Renal pelvis (tissue), 4 donors: ENCODE measurements around the gene MRPS6. TPM values are rescaled to one million over a fixed set of nuclear protein-coding genes. Genes with fewer than 3 reads are reported as not detected.

Source experiments
- DNase-seq: peaks from one replicate; pipeline ENCODE4 v3.0.0-alpha.2; 2013
- polyA plus RNA-seq, 3 donors: library from polyadenylated mRNA; unstranded; fragments of 120-200 nt; gene quantifications; one replicate each; pipeline ENCODE4 v1.2.1, GENCODE V29; 2013; ENCODE audit not compliant: insufficient read length in 3 of 3

MRPS6 gene
- polyA plus RNA-seq, 3 donors = 110 to 125 (median 124) TPM

- no peak for DNase-seq
These were observed 18.2 kb downstream of the MRPS6 start for GRCh38 chr21:34091607-34092006.

- no peak for DNase-seq
These were observed 19.0 kb downstream of the MRPS6 start for GRCh38 chr21:34092262-34092921.

DNA sequence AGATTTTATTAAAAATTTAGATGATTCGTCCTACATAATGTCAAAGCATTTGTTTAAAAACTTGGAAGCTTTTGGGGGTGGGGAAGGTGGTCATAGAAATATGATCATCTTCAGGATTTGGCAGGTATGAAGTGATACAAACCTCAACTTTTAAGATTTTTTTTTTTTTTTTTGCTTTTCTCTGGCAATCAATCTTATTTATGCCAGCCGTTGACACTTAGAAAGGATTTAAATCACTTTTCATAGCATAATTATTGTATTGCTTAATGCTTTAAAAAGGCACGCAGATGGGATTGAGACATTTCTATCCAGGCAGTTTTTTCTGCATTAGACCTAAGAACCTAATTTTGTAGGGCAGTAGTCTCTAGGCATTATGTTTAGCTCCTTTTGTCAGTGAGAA lies 19.7 kb downstream of the MRPS6 start:
- DNase-seq = no peak

- no peak for DNase-seq
These were observed 21.6 kb downstream of the MRPS6 start for GRCh38 chr21:34094949-34095348.

GRCh38 chr21:34097442-34097841 lies 24.1 kb downstream of the MRPS6 start:
- DNase-seq = no peak

GRCh38 chr21:34100337-34100736 lies 27.0 kb downstream of the MRPS6 start:
- DNase-seq = no peak

DNA sequence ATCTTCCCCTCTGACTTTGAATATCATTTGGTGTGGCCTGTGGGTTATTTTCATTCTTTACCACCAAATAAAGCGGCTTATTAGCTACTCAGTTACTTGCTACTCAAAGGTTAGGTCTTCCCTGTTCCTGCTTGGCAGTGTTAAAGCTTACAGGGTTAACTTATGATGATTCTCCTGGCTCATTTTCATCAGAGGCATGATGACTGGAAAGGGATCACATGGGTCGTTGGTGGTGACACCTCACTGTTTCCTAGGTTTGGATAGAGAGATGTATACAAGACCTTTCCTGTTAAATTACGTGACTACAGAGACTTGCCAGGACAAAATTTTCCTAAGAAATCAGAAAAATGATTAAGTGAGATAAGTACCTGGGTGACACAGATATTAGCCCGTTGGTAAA lies 27.4 kb downstream of the MRPS6 start:
- no peak for DNase-seq

GRCh38 chr21:34105947-34106541 lies 32.7 kb downstream of the MRPS6 start:
- no peak for DNase-seq

DNA sequence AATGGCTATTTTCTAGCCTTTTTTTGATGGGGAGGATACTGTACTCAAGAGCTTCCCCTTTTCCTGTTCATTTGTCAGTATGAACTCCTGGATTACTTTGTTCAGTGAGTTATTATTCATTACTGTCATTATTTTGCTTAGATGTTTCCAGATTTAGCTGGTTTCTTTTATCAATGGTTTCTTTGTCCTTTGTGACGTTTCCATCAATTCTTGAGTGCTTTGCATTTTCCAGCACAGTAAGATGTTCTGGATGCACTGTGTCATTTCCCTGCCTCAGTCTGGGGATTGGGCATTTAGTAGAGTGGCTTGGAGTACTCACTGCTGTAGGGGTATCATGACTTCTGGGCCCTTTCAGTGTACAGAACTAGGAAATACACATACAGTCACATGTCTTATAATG lies 34.2 kb downstream of the MRPS6 start:
- DNase-seq = no peak

DNA sequence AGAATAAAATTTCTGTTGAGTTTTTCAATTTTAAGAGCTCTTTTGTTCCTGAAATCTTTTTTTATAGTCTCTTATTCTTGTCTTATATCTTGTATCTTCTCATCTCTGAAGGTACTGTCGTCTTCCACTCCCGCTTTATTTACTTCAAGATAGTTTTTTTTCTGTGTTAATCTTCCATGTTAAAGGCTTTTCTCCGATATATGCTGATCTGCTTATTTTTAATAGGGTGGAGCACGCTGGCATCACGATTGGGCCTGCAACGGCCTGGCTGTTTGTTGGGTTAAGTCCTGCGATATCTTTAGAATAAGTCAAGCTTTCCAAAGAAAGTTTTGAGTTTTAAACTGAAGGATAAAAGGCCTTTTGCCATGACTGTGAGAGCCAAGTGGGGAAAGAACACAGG lies 35.7 kb downstream of the MRPS6 start:
- DNase-seq = no peak

- no peak for DNase-seq
These were observed 37.3 kb downstream of the MRPS6 start for GRCh38 chr21:34110594-34111202.

GRCh38 chr21:34112316-34113033 lies 39.1 kb downstream of the MRPS6 start:
- DNase-seq = no peak

- no peak for DNase-seq
These were observed 40.5 kb downstream of the MRPS6 start for GRCh38 chr21:34113842-34114241.

GRCh38 chr21:34115160-34115559 lies 41.8 kb downstream of the MRPS6 start:
- no peak for DNase-seq

DNA sequence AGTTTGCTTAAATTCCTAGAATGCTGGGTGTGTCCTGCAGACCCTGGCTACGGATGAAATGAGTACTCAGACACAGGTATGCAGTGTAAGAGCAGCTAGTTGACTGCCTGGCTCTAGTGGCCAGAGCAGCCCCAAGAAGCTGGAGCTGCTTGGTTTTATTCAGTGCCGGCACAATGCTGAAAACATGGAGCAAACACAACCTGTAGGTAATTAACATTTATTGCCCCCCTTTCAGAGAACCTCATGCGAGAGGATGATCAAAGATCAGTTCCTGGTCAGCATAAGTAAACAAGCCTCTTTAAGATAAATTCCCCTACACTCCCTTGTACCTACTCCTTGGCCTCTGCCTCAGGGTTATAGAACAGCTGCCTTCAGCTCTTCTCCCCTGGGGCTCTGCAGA lies 43.2 kb downstream of the MRPS6 start:
- DNase-seq = no peak

DNA sequence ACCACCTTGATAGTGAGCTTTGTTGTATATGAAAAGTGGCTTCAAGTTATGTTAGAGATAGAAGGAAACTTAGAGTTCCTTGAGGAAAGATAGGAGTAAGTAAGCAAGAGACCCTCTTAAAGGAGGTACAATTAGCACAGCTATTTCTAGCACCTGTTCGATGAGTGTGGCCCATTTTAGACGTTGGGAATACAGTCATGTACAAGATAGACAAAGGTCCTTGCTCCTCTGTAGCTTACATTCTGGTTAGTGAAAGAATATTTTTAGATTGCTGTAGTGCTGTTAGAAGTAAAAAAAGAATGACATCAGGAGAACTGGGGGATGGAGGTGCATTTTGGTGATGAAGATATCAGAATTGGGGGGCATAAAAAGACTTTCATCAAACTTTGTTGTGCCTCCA lies 47.5 kb downstream of the MRPS6 start:
- DNase-seq = no peak

DNA sequence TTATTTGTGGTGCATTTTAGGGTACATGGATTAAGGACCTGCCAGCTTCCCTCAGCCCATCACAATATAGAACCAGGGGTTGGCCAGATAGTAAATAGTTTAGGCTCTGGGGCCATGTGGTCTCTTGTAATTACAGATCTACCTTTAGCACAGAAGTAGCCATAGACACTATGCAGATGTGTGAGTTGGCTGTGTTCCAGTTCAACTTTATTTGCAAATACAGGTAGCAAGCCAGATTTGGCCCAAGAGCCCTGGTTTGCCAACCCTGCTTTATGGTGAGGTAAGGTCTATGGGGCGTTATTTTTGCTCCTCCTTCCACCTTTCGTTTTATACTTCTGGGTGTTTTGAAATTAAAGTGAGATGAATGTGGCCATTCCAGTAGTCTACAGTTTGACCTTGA lies 48.7 kb downstream of the MRPS6 start:
- DNase-seq = no peak

DNA sequence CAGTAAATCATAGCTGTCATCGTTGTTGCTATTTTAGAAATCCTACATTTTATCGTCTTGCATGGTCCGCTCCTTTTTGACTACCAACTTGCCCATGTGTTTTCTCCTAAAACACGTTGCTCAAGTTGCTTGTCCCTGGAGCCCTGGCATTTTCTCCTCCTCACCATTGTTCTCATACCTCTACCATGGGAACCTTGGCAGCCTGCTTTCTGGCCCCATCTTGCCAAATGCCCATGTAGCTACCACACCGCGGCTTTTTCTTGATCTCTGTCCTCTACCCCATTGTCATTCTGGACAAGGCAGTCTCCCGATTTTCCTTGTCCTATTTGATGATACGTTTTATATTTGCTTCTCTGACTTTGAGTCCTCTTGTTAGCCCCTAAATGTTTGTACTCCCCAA lies 50.2 kb downstream of the MRPS6 start:
- DNase-seq = no peak

DNA sequence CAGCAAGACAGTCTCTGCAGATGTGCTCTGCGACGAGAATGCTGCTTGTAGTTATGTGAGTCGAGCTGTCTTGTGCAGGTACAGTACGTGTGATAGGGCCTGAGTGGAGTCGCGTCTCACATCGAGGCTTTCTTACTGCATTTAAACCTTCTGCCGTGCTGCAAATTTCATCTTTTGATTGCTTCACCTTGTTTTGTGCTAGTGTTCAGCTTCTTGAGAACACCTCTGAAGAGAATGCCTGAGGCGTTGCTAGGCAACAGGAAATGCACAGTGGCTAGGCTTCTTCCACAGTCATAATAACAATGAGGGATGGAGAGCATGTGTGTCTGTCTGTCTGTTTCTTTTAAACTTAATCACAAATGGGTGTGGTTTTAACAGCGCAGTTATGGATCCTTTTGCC lies 52.9 kb downstream of the MRPS6 start:
- DNase-seq = no peak

DNA sequence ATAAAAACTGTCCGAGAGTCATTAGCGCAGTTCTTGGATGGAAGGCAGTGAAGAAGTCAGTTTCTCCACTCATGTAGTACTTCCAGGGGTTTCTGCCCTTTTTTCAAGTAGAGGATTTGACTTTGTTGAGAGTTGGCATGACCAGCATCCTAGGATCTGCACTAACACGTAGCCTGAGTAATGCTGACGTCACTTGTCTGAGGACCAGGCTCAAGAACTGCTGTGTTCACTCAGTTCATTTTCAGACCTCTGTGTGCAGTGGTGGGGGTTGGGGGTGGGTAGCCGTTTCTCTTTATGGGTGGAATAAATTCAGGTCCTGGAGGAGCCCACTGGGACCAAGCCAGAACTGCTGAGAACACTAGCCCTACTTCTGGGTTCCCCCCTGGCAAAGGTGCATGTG lies 53.3 kb downstream of the MRPS6 start:
- DNase-seq = no peak

- DNase-seq = no peak
These were observed 54.7 kb downstream of the MRPS6 start for GRCh38 chr21:34128124-34128523.

GRCh38 chr21:34128674-34129038 lies 55.3 kb downstream of the MRPS6 start:
- no peak for DNase-seq
